ENCODE data around the gene JAZF1.

JAZF1 gene

DNA sequence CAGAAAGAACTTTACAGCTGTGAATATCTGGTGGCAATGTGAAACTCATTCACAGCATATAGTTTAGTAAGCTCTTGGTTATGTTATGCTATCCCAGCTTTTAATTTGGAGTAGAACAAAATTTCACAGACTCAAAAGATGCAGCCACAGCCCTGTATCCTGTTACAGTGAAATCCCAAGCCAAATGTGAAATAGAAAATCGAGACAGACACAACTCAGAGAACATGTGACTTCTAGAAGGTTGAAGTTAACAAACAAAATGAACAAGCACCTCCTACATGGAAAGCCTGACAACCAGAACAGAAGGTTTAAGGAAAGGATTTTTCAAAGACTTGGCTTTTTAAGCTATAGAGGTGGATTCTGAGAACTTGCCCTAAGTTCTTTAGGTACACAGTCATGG lies 39.6 kb downstream of the JAZF1 start:
- no peak overlapping the region for H3K4me2 ChIP-seq (ENCODE audit: low read length, poor library complexity, severe bottlenecking)
- H4K8ac ChIP-seq (ENCODE audit: low read length) = no peak overlapping the region
- peaks cover 34% of the 10 kb centered on the region for H3K79me1 ChIP-seq (replicated peaks; ENCODE audit: low read length, poor library complexity, severe bottlenecking)
- H3K14ac ChIP-seq (ENCODE audit: low read length in 2 of 2) = no peak overlapping the region
- H2AFZ ChIP-seq (ENCODE audit: low read depth, low read length) = no peak overlapping the region
- 100% methylated on average over 1 of the region's 1 CpG for WGBS
- H3K4ac ChIP-seq (ENCODE audit: low read depth in 1 of 2, low read length in 2 of 2) = no peak overlapping the region
- H2BK15ac ChIP-seq (ENCODE audit: low read depth, poor library complexity, severe bottlenecking) = no peak overlapping the region
- H2BK5ac ChIP-seq (ENCODE audit: low read depth, low read length, poor library complexity, severe bottlenecking) = no peak overlapping the region
- H2BK120ac ChIP-seq (ENCODE audit: low read depth, low read length) = no peak overlapping the region
- no peak overlapping the region for H3K23ac ChIP-seq (ENCODE audit: low read length in 2 of 2)
- no peak for DNase-seq
- H3K27ac ChIP-seq (ENCODE audit: low read length, poor library complexity, severe bottlenecking) = no peak overlapping the region
- H3K18ac ChIP-seq (ENCODE audit: low read depth in 1 of 2, low read length in 2 of 2) = no peak overlapping the region
- H2AK5ac ChIP-seq (ENCODE audit: low read length, severe bottlenecking) = no peak overlapping the region
- no peak overlapping the region for H2BK12ac ChIP-seq (ENCODE audit: low read length in 2 of 2)
- H3K4me1 ChIP-seq (ENCODE audit: control insufficient read depth, insufficient read depth, low read depth, low read length) = peaks cover 8% of the 10 kb centered on the region
- H3K36me3 ChIP-seq (ENCODE audit: control insufficient read depth in 1 of 2, insufficient read depth in 2 of 2, low read depth in 1 of 2, low read length in 2 of 2) = peaks cover 2 to 5% of the 10 kb centered on the region in 2 experiments
- H3K4me3 ChIP-seq (ENCODE audit: insufficient read depth in 1 of 2, low read depth in 1 of 2, low read length in 2 of 2) = no peak overlapping the region
- peak overlapping the region; percentile 1 for H3K9ac ChIP-seq (ENCODE audit: low read length)
- H3K9me3 ChIP-seq (ENCODE audit: control insufficient read depth, low read length) = no peaks in the 10 kb centered on the region
- H4K91ac ChIP-seq (ENCODE audit: low read length) = no peak overlapping the region
- no peaks in the 10 kb centered on the region for H3K27me3 ChIP-seq (ENCODE audit: control insufficient read depth in 1 of 2, insufficient read depth in 1 of 2, low read length in 2 of 2)

GRCh38 chr7:28138837-28139236 lies 41.8 kb downstream of the JAZF1 start:
- 97% methylated on average over 1 of the region's 2 CpGs for WGBS
- no peak overlapping the region for H3K4me2 ChIP-seq (ENCODE audit: low read length, poor library complexity, severe bottlenecking)
- no peak overlapping the region for H4K91ac ChIP-seq (ENCODE audit: low read length)
- H2BK15ac ChIP-seq (ENCODE audit: low read depth, poor library complexity, severe bottlenecking) = no peak overlapping the region
- peaks cover 2 to 5% of the 10 kb centered on the region in 2 experiments for H3K36me3 ChIP-seq (ENCODE audit: control insufficient read depth in 1 of 2, insufficient read depth in 2 of 2, low read depth in 1 of 2, low read length in 2 of 2)
- H4K8ac ChIP-seq (ENCODE audit: low read length) = no peak overlapping the region
- no peak overlapping the region for H2BK5ac ChIP-seq (ENCODE audit: low read depth, low read length, poor library complexity, severe bottlenecking)
- peaks cover 39% of the 10 kb centered on the region for H3K79me1 ChIP-seq (replicated peaks; ENCODE audit: low read length, poor library complexity, severe bottlenecking)
- DNase-seq = no peak
- H2BK120ac ChIP-seq (ENCODE audit: low read depth, low read length) = no peak overlapping the region
- no peak overlapping the region for H2AFZ ChIP-seq (ENCODE audit: low read depth, low read length)
- H3K4me1 ChIP-seq (ENCODE audit: control insufficient read depth, insufficient read depth, low read depth, low read length) = peaks cover 6% of the 10 kb centered on the region
- H3K27me3 ChIP-seq (ENCODE audit: control insufficient read depth in 1 of 2, insufficient read depth in 1 of 2, low read length in 2 of 2) = no peaks in the 10 kb centered on the region
- no peak overlapping the region for H3K9ac ChIP-seq (ENCODE audit: low read length)
- H3K27ac ChIP-seq (ENCODE audit: low read length, poor library complexity, severe bottlenecking) = no peak overlapping the region
- no peak overlapping the region for H3K14ac ChIP-seq (ENCODE audit: low read length in 2 of 2)
- no peak overlapping the region for H3K18ac ChIP-seq (ENCODE audit: low read depth in 1 of 2, low read length in 2 of 2)
- no peak overlapping the region for H2AK5ac ChIP-seq (ENCODE audit: low read length, severe bottlenecking)
- H3K9me3 ChIP-seq (ENCODE audit: control insufficient read depth, low read length) = no peaks in the 10 kb centered on the region
- H3K4ac ChIP-seq (ENCODE audit: low read depth in 1 of 2, low read length in 2 of 2) = no peak overlapping the region
- no peak overlapping the region for H3K23ac ChIP-seq (ENCODE audit: low read length in 2 of 2)
- H3K4me3 ChIP-seq (ENCODE audit: insufficient read depth in 1 of 2, low read depth in 1 of 2, low read length in 2 of 2) = no peak overlapping the region
- H2BK12ac ChIP-seq (ENCODE audit: low read length in 2 of 2) = no peak overlapping the region

DNA sequence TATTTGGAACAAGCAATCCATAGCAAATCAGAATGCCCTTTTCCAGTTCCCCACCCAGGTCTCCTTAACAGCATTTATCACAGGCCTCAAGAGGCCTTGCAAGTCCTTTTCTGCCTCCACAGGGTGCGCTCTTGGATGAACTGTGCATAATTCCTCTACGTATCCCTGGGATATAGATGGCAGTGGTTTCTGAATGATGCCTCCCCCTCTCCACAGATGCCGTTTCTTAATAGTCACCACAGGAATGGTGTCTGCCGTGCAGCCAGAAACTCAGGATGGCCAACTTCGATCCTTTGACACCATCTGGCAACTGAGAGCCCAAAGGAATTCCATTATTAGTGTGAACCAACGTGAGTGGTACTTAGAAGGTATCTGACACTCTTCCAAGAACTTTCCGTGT lies 43.1 kb downstream of the JAZF1 start:
- H2AFZ ChIP-seq (ENCODE audit: low read depth, low read length) = no peak overlapping the region
- H3K23ac ChIP-seq (ENCODE audit: low read length in 2 of 2) = no peak overlapping the region
- no peaks in the 10 kb centered on the region for H3K9me3 ChIP-seq (ENCODE audit: control insufficient read depth, low read length)
- no peaks in the 10 kb centered on the region for H3K27me3 ChIP-seq (ENCODE audit: control insufficient read depth in 1 of 2, insufficient read depth in 1 of 2, low read length in 2 of 2)
- H2BK12ac ChIP-seq (ENCODE audit: low read length in 2 of 2) = no peak overlapping the region
- no peak overlapping the region for H3K9ac ChIP-seq (ENCODE audit: low read length)
- no peak overlapping the region for H4K8ac ChIP-seq (ENCODE audit: low read length)
- no peak overlapping the region for H3K27ac ChIP-seq (ENCODE audit: low read length, poor library complexity, severe bottlenecking)
- WGBS = 91% methylated on average over 5 of the region's 7 CpGs
- no peak overlapping the region for H3K4ac ChIP-seq (ENCODE audit: low read depth in 1 of 2, low read length in 2 of 2)
- H2BK120ac ChIP-seq (ENCODE audit: low read depth, low read length) = no peak overlapping the region
- H3K4me3 ChIP-seq (ENCODE audit: insufficient read depth in 1 of 2, low read depth in 1 of 2, low read length in 2 of 2) = no peak overlapping the region
- no peak overlapping the region for H4K91ac ChIP-seq (ENCODE audit: low read length)
- H3K18ac ChIP-seq (ENCODE audit: low read depth in 1 of 2, low read length in 2 of 2) = no peak overlapping the region
- no peak overlapping the region for H2AK5ac ChIP-seq (ENCODE audit: low read length, severe bottlenecking)
- no peak overlapping the region for H3K4me2 ChIP-seq (ENCODE audit: low read length, poor library complexity, severe bottlenecking)
- peaks cover 6% of the 10 kb centered on the region for H3K4me1 ChIP-seq (ENCODE audit: control insufficient read depth, insufficient read depth, low read depth, low read length)
- H2BK15ac ChIP-seq (ENCODE audit: low read depth, poor library complexity, severe bottlenecking) = no peak overlapping the region
- H3K14ac ChIP-seq (ENCODE audit: low read length in 2 of 2) = no peak overlapping the region
- peaks cover 2 to 5% of the 10 kb centered on the region in 2 experiments for H3K36me3 ChIP-seq (ENCODE audit: control insufficient read depth in 1 of 2, insufficient read depth in 2 of 2, low read depth in 1 of 2, low read length in 2 of 2)
- H2BK5ac ChIP-seq (ENCODE audit: low read depth, low read length, poor library complexity, severe bottlenecking) = no peak overlapping the region
- DNase-seq = no peak
- peaks cover 34% of the 10 kb centered on the region for H3K79me1 ChIP-seq (replicated peaks; ENCODE audit: low read length, poor library complexity, severe bottlenecking)

DNA sequence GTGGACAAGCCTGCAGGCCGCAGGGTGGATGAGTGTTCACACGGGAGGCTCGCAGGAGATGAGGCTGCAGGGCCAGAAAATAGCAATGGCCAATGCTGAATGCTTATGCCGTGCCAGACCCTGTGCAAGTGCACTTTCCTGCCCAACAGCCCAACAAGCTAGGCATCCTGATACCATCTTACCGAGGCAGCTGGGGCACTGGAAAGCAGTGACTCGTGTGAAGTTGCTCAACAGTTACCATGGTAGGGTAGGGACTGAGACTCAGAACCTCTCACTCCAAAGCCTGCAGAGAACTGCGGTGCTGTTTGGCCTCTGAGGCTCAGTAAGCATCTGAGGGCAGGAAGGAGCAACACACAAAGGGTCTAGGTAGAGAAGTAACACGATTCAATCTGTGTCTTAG lies 43.7 kb downstream of the JAZF1 start:
- Histone ChIP-seq H3K18ac (ENCODE audit: low read depth in 1 of 2, low read length in 2 of 2) (no peak overlapping the region), H3K23ac (ENCODE audit: low read length in 2 of 2) (no peak overlapping the region), H2BK5ac (ENCODE audit: low read depth, low read length, poor library complexity, severe bottlenecking) (no peak overlapping the region), H3K79me1 (replicated peaks; ENCODE audit: low read length, poor library complexity, severe bottlenecking) (peaks cover 34% of the 10 kb centered on the region), H4K8ac (ENCODE audit: low read length) (no peak overlapping the region), H3K4me3 (ENCODE audit: insufficient read depth in 1 of 2, low read depth in 1 of 2, low read length in 2 of 2) (no peak overlapping the region), H2BK120ac (ENCODE audit: low read depth, low read length) (no peak overlapping the region), H3K9ac (ENCODE audit: low read length) (no peak overlapping the region), H2AFZ (ENCODE audit: low read depth, low read length) (no peak overlapping the region), H4K91ac (ENCODE audit: low read length) (no peak overlapping the region), H2BK12ac (ENCODE audit: low read length in 2 of 2) (no peak overlapping the region), H3K9me3 (ENCODE audit: control insufficient read depth, low read length) (no peaks in the 10 kb centered on the region), H3K4me1 (ENCODE audit: control insufficient read depth, insufficient read depth, low read depth, low read length) (peaks cover 6% of the 10 kb centered on the region), H3K4ac (ENCODE audit: low read depth in 1 of 2, low read length in 2 of 2) (no peak overlapping the region), H2BK15ac (ENCODE audit: low read depth, poor library complexity, severe bottlenecking) (no peak overlapping the region), H3K27ac (ENCODE audit: low read length, poor library complexity, severe bottlenecking) (no peak overlapping the region), H3K4me2 (ENCODE audit: low read length, poor library complexity, severe bottlenecking) (no peak overlapping the region), H3K14ac (ENCODE audit: low read length in 2 of 2) (no peak overlapping the region), H3K27me3 (ENCODE audit: control insufficient read depth in 1 of 2, insufficient read depth in 1 of 2, low read length in 2 of 2) (no peaks in the 10 kb centered on the region), H3K36me3 (ENCODE audit: control insufficient read depth in 1 of 2, insufficient read depth in 2 of 2, low read depth in 1 of 2, low read length in 2 of 2) (peaks cover 2 to 5% of the 10 kb centered on the region in 2 experiments), H2AK5ac (ENCODE audit: low read length, severe bottlenecking) (peak overlapping the region; percentile 0)
- DNase-seq = no peak
- 94% methylated on average over 8 of the region's 8 CpGs for WGBS
